ENCODE data around the gene CFAP70. TPM values are rescaled to one million over a fixed set of nuclear protein-coding genes. Genes with fewer than 3 reads are reported as not detected.

Gene CFAP70
- total RNA-seq, 1 donor: 1.1 TPM

DNA sequence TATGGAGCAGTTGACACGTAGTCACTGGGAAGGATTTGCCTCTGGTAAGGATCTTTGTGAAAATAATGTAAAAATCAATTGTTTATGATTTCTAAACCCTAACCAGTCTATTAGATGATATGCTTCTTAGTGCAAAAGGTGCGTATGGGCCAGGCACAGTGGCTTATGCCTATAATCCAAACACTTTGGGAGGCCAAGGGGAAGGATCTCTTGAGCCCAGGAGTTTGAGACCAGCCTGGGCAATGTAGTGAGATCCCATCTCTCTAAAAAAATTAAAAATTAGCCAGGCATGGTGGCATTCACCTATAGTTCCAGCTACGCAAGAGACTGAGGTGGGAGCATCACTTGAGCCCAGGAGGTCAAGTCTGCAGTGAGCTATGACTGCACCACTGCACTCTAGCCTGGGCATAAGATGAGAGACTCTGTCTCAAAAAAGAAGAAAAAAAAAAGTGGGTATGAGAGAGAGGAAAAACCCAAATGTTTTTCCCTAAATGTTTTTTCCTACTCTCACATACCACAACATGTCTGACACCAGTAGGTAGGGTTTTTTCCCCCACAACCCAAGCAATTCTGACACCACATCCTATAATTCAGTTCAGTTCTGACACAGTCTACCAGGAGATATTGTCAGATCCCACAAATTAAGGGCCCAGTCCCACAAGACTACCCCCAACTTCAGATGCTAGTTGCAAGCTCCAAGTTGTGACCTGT lies 148.1 kb downstream of the CFAP70 start:
- Histone ChIP-seq H3K4me2 (ENCODE audit: insufficient read depth, low read length) (no peak overlapping the region), H3K27ac (ENCODE audit: low read depth, low read length) (no peak overlapping the region), H3K4me3 (ENCODE audit: insufficient read depth, low read length) (no peak overlapping the region), H3K27me3 (ENCODE audit: insufficient read depth, low read length) (no peaks in the 10 kb centered on the region), H3K9me3 (ENCODE audit: low read depth, low read length) (no peaks in the 10 kb centered on the region), H3K79me2 (ENCODE audit: insufficient read depth, low read length) (no peaks in the 10 kb centered on the region), H2AFZ (ENCODE audit: low read length) (no peak overlapping the region), H3K4me1 (ENCODE audit: insufficient read depth, low read length) (no peaks in the 10 kb centered on the region), H3K36me3 (ENCODE audit: insufficient read depth, low read length) (peaks cover 4% of the 10 kb centered on the region), H4K20me1 (ENCODE audit: insufficient read depth, low read length) (no peaks in the 10 kb centered on the region)
- TF ChIP-seq CTCF (IDR thresholded peaks at IDR 0.05; ENCODE audit: extremely low read depth, low read depth, low read length): no peak
- no peak for DNase-seq (ENCODE audit: insufficient read length, low spot score, missing footprints)

DNA sequence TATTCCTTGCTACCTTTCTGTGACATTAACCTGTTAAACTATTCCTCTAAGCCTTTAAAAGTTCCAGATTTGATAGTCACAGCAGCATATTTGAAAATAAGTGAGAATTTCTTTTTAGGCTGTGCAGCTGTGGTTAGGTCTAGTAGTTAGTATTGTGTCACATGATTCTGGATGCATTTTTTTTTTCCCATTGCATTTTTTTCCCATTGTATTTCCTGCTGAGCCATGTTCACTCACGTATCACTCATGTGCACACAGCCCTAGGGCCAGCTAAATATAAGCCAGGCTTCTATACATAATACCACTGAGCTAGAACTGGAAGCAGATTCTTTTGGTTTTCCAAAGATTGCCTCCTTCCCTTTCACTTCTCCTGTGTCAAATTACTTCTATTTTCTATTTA lies 149.0 kb downstream of the CFAP70 start:
- no peaks in the 10 kb centered on the region for H4K20me1 ChIP-seq (ENCODE audit: insufficient read depth, low read length)
- no peak for TF ChIP-seq CTCF (IDR thresholded peaks at IDR 0.05; ENCODE audit: extremely low read depth, low read depth, low read length)
- H3K36me3 ChIP-seq (ENCODE audit: insufficient read depth, low read length): peaks cover 4% of the 10 kb centered on the region
- DNase-seq (ENCODE audit: insufficient read length, low spot score, missing footprints): peak; percentile 37
- no peaks in the 10 kb centered on the region for H3K27me3 ChIP-seq (ENCODE audit: insufficient read depth, low read length)
- H3K79me2 ChIP-seq (ENCODE audit: insufficient read depth, low read length): no peaks in the 10 kb centered on the region
- H3K4me1 ChIP-seq (ENCODE audit: insufficient read depth, low read length): no peaks in the 10 kb centered on the region
- H2AFZ ChIP-seq (ENCODE audit: low read length): no peak overlapping the region
- no peak overlapping the region for H3K4me2 ChIP-seq (ENCODE audit: insufficient read depth, low read length)
- no peak overlapping the region for H3K27ac ChIP-seq (ENCODE audit: low read depth, low read length)
- no peak overlapping the region for H3K4me3 ChIP-seq (ENCODE audit: insufficient read depth, low read length)
- H3K9me3 ChIP-seq (ENCODE audit: low read depth, low read length): no peaks in the 10 kb centered on the region

DNA sequence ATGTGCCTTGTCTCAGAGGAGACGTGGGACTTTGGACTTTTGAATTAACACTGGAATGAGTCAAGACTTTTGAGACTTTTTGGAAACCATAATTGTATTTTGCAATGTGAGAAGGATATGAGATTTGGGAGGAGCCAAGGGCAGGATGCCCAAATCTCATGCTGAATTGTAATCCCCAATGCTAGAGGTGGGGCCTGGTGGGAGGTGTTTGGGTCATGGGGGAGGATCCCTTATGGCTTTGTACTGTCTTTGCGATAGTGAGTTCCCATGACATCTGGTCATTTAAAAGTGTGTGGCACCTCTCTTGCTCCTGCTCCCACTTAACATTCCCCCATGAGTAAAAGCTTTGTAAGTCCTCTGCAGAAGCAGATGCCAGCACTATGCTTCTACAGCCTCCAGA lies 150.8 kb downstream of the CFAP70 start:
- H3K27ac ChIP-seq (ENCODE audit: low read depth, low read length): no peak overlapping the region
- no peaks in the 10 kb centered on the region for H3K9me3 ChIP-seq (ENCODE audit: low read depth, low read length)
- H3K27me3 ChIP-seq (ENCODE audit: insufficient read depth, low read length): no peaks in the 10 kb centered on the region
- H3K4me3 ChIP-seq (ENCODE audit: insufficient read depth, low read length): no peak overlapping the region
- no peak overlapping the region for H3K4me2 ChIP-seq (ENCODE audit: insufficient read depth, low read length)
- peaks cover 4% of the 10 kb centered on the region for H3K36me3 ChIP-seq (ENCODE audit: insufficient read depth, low read length)
- no peak for DNase-seq (ENCODE audit: insufficient read length, low spot score, missing footprints)
- no peaks in the 10 kb centered on the region for H4K20me1 ChIP-seq (ENCODE audit: insufficient read depth, low read length)
- no peaks in the 10 kb centered on the region for H3K79me2 ChIP-seq (ENCODE audit: insufficient read depth, low read length)
- no peak overlapping the region for H2AFZ ChIP-seq (ENCODE audit: low read length)
- TF ChIP-seq CTCF (IDR thresholded peaks at IDR 0.05; ENCODE audit: extremely low read depth, low read depth, low read length): no peak
- H3K4me1 ChIP-seq (ENCODE audit: insufficient read depth, low read length): no peaks in the 10 kb centered on the region

GRCh38 chr10:73206385-73206784 lies 152.3 kb downstream of the CFAP70 start:
- H3K27ac ChIP-seq (ENCODE audit: low read depth, low read length): no peak overlapping the region
- H4K20me1 ChIP-seq (ENCODE audit: insufficient read depth, low read length): no peaks in the 10 kb centered on the region
- no peaks in the 10 kb centered on the region for H3K27me3 ChIP-seq (ENCODE audit: insufficient read depth, low read length)
- no peak for DNase-seq (ENCODE audit: insufficient read length, low spot score, missing footprints)
- H2AFZ ChIP-seq (ENCODE audit: low read length): no peak overlapping the region
- H3K79me2 ChIP-seq (ENCODE audit: insufficient read depth, low read length): no peaks in the 10 kb centered on the region
- peaks cover 4% of the 10 kb centered on the region for H3K36me3 ChIP-seq (ENCODE audit: insufficient read depth, low read length)
- no peak for TF ChIP-seq CTCF (IDR thresholded peaks at IDR 0.05; ENCODE audit: extremely low read depth, low read depth, low read length)
- H3K4me3 ChIP-seq (ENCODE audit: insufficient read depth, low read length): no peak overlapping the region
- no peaks in the 10 kb centered on the region for H3K9me3 ChIP-seq (ENCODE audit: low read depth, low read length)
- no peak overlapping the region for H3K4me2 ChIP-seq (ENCODE audit: insufficient read depth, low read length)
- H3K4me1 ChIP-seq (ENCODE audit: insufficient read depth, low read length): no peaks in the 10 kb centered on the region
